HG03342 (cell line): ENCODE data around the gene MPZL1.

Experiments used
- ATAC-seq: cut with Tn5 transposase; IDR thresholded peaks from one replicate; pipeline ENCODE4 v1.9.1; 2021; ENCODE audit warnings: mild to moderate bottlenecking, moderate library complexity; ENCODE audit not compliant: unreplicated experiment

The MPZL1 gene

DNA sequence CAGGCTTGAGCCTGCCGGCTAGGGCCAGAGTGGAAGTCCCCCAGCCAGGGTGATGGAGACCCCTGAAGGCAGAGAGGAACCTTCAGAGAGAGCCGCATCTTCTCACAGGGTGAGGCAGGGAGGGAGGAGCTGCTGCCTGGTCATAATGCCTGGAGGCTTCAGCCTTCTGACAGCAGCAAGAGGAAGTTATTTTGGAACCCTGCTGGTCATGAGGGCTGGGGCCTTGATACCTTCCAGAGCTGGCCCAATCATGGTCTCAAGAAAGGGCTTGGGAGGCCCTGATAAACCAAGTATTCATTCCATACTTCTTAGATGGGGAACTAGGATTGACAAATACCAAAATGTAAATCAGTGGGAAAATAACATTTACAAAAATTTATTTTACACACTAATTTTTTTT, 26.6 kb upstream of the MPZL1 start:
- no peak for ATAC-seq

DNA sequence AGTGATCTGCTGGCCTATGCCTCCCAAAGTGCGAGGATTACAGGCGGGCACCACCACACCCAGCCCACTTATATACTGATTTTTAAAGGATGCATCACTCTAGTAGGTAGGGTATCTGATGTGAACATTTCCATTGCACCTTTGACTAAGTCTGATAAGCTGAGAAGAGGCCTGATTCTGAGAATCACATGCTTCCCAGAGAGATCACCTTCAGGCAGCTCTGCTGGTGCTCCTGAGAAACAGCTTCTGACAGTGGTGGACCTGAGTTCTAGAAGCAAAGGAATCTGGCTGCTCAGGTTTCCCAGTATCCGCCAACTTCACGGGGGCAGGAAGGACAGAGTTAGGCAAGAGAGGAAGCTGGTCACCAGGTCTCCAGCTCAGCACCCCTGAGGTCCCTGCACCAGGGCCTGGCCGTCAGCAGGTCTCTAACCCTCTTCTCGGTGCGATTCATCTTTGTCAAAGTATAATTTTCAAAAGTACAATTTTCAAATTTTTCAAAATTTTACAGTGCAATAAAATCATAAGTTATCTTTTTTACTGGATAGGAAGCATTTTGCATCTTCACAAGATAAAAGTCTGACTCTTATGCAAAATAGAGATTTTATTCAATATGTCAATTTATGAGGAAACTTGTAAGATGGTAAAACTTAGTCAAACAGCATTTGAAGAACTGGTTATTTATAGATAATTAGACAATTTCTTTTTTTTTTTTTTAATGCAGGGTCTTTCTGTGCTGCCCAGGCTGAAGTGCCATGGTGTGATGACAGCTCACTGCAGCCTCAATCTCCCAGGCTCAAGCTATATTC, 25.8 kb upstream of the MPZL1 start:
- no peak for ATAC-seq

DNA sequence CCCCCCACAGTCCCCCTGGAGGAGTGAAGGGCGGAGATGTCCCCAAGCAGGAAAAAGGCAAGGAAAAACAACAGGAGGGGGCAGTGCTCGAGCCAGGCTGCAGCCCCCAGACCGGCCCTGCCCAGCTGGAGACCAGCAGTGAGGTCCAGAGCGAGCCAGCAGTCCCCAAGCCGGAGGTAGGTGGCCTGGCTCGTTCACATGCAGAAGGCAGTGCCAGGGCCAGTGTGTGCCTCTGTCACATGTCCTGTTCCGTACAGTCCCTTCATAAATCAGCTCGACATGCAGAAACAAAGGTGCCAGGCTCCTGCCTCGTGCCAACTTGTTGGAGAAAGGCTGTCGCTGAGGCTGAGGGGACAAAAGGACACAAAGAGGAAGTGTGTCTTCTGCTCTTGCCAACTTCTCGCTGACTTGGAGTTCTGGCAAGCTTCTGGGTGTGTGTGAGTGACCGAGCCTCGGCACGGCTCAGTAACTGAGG, 24.1 kb upstream of the MPZL1 start:
- ATAC-seq = no peak

DNA sequence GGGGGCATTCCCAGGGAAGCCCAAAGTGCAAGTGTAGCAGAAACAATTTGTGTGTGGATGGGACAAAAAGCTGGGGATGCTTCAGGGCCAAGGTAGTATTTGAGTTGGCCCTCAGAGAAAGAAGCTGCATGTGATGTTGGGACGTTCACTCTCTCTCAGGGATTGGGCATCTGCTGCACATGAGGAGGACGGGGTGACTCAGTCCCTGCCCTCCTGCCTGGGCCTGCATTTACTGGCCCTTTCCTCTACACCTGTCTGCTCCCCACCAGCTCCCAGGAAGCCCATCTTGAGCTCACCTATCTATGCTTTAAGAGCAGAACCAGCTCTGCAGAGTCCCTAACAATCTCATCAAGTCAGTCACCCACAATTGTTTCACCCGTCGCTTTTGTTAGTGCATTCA, 23.5 kb upstream of the MPZL1 start:
- no peak for ATAC-seq

DNA sequence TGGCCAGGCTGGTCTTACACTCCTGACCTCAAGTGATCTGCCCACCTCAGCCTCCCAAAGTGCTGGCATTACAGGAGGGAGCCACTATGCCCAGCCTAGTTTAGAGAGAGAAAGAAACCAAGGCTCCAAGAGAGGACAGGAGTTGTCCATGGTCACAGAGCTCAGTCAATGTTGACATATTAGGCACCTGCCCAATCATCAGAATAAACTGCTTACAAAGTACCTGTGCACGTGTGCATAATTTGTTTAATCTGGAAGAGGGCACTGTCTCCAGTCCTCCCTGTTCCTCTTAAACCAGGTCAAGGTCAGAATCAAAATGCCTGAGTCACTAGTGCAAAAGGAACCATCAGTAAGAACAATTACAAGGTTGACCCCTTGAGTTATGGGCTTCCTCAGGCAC, 20.3 kb upstream of the MPZL1 start:
- no peak for ATAC-seq

DNA sequence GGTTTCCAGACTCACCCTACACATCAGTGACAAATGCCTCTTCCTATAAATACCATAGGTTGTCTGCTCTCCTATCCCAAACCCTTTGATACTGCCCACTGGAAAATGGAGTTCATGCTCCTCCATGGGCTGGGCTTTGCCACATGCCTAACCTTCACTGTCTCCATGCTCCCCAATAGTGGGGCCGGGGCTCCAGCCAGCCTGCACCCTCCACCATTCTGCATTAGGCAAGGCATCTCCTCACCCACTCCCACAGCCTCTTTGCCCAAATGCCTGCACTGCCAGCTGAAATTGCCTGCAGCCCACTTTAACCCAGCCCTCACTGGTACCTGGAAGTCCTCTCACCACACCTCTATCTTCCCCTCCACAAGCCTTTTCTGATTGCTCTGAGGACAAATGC, 18.2 kb upstream of the MPZL1 start:
- ATAC-seq = no peak

DNA sequence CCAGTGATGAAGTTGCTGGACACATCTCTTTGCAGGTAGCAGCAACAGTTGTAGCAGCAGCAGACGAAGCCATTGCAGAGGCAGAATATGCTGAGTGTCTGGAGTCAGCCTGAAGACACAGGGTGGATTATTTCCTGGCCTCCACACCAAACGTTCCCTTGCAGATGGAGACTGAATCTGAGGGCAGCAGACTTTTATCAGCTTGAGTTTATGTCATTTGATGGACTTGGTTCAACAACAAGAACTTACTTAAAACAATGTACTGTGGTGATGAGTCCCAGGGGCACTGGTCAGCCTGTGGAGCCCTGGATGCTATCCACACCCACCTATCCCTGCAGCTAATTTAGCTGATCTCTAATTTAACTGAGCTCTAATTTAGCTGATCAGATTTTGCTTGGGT, 17.1 kb upstream of the MPZL1 start:
- no peak for ATAC-seq

DNA sequence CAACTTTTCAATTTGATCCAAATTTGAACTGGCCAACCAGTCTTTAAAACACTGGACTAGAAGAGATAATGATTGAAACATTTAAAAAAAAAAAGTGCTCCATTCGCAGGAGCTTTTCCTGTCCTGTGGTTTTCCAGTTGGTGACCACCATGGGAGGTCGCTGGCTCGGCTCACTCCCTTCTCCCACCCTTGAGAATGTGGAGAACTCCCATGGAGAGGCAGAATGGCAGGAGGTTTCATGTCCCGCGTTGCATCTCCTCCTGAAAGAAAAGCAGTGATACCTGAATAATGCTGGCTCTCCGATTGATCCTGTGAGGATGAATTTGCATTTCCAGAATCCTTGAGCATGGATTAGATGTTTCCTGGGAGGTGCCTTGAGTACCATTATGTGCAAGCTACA, 16.5 kb upstream of the MPZL1 start:
- ATAC-seq = no peak

DNA sequence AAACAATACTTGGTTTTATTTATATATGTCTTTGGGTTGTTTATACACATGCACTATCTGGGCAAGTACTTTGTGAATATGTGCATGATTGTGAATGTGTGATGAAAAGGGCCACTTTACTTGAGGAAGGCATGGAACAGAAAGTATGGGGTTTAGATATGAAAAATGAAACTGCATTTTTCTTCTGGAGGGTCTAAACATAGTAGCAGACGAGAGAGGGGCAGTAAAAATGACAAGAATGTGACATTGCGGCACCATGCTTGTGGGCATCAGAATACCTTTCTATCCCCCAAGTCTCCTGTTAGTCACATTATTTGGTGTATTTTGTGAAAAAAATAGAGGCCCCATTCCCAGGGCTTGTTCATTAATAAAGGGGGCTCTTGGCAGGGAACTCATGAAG, 15.4 kb upstream of the MPZL1 start:
- ATAC-seq = no peak

DNA sequence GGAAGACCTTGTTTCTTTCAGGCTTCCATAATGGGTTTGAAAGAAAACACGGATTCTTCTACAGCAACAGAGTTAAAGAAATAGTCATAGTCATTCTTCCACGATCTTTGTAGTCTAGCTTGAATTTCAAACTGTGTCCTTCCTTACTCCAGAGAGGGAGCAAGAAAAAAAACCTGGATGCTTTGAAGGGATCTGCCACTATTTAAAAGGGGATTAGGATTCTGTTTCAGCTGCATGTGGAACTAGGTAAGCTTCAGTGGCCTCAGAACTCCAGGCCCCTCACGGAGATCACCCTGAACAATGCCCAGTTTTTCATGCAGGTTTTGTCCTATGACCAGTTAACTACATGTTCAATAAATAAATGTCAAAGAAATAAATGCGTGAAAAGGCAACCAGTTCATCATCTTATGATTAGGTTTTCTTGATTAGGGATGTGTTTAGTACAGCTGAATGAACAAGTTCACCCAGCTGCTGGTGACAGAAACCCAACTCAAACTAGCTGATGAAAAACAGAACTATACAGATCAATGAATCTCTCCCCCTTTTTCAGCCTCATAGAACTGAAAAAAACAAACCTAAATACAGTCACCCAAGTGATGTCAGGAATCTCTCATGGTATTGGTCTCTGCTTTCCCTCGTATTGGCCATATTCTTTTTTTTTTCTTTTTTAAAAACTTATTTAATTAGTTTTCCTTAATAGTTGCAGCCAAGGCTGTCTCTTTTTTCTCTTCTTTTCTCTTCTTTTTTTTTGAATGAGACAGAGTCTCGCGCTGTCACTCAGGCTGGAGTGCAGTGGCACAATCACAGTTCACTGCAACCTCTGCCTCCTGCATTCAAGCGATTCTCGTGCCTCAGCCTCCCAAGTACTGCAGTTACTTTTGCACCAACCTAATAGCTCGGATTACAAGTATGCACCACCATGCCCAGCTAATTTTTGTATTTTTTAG, 14.6 kb upstream of the MPZL1 start:
- ATAC-seq = peak; percentile 33

DNA sequence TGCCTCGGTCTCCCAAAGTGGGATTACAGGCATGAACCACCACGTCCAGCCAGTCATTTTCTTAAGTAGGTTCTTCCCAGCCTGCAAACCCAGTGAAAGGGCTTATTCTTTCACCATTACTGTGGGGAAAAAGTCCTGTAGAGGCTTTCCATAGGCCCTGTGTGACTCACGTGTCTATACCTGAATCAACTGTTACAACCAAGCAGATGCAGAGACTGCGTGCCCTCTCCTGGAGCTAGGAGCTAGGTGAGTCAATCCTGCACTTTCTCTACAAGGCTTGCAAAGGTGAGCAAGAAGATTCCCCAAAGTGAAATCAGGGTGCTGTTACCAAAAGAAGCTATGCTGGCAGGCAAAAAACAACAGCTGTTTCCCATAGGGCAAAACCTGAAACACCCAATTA, 13.8 kb upstream of the MPZL1 start:
- no peak for ATAC-seq

DNA sequence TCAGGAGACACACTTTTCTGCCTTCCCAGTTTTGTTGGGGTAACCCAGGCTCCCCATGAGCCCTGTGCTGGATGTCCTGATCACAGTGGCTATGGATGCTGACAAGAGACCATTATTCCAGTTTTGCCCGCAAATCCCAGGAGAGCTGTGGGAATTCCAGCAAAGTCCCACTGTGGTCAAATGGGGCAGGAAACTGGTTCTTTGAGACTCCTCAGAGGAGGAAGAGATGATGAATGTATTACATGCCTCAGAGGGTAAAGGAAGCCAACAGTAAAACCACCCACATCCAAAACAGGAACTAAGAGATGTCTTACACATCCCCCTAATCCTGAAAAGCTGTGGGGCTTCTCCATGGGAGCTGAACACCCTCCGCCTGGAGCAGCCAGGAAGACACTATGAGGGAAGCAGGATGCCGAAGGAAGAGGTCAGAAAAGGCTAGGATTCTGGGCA, 12.8 kb upstream of the MPZL1 start:
- peak; percentile 41 for ATAC-seq

DNA sequence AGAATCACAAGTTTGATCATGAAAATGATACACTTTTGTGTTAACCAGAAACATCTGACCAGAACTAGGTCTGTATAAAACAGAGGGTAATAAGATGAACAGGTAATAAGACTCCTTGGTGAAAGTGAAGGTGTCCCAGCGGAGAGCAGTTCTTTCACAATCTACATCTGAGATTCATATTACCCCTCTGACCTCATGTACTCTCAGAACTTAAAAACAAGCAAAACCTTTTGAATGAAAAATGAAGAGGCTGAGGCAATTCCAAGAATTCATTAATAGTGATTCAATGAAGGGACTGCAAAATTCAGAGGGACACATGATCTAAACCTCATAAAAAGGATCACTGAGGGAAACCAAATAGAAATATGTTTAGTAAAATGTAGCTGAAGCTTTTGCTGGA, 10.9 kb upstream of the MPZL1 start:
- no peak for ATAC-seq

DNA sequence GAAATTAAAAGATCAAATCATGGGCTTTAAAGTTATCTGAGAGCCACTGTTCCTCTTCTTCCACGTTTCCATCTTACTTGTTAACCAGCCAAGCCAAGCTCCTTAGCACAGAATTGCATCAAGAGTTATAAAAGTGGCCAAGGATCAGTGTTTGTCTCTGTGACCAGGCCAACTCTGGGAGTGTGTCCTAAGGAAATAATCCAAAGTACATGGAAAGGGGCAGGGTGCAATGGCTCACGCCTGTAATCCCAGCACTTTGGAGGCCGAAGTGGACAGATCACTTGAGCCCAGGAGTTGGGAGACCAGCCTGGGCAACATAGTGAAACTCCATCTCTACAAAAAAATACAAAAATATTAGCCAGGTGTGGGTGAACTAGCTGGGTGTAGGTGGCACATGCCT, 10.0 kb upstream of the MPZL1 start:
- no peak for ATAC-seq

DNA sequence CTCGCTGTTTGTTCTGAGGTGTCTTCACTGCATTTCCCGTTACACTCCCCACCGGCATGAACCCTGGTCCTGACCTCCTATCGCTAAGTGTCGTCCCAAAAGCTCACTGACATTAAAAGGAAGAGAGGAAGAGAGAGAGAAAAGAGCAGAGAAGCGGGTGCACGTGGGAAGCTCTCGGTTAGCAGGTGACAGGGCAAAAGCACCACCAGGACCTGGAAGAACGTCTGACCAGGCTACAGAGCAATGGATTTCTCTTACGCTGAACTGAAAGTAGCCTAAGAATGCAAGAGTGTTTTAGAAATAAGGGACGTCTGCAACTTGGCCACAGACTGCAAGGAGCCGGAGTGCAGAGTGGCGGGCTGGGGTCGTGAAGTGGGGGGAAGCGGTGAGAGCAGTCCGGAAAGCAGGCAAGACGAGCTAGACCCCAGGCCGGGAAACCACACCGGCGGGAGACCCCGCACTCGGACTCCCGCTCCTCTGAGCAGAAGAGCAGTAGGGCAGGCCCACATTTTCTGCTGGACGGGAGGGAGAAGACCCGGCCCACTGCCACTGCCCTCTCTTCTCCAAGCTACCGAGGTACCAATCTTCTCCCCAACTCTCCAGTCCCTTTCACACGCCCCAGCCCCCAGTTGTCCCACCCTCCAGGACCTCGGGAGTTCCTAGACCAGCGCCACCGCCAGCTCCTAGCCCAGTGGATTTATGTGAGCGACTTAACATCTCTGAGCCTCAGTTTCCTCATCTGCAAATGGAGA, 8.3 kb upstream of the MPZL1 start:
- no peak for ATAC-seq

DNA sequence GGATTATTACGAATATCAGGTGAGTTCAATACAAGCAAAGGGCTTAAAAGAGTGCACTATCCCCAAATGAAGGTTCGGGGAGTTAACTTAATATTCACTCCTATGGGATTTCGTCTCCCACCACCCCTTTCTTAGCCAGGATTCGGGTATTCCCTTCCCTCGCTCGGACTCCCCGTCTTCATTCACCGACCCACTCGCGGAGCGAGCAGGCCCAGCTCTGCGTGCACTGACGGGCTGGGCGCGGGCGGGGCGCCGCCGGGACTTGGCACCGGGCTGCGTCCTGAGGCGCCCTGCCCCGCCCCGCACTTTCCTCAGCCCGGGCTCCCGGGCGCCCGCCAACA, 7.7 kb upstream of the MPZL1 start:
- no peak for ATAC-seq

DNA sequence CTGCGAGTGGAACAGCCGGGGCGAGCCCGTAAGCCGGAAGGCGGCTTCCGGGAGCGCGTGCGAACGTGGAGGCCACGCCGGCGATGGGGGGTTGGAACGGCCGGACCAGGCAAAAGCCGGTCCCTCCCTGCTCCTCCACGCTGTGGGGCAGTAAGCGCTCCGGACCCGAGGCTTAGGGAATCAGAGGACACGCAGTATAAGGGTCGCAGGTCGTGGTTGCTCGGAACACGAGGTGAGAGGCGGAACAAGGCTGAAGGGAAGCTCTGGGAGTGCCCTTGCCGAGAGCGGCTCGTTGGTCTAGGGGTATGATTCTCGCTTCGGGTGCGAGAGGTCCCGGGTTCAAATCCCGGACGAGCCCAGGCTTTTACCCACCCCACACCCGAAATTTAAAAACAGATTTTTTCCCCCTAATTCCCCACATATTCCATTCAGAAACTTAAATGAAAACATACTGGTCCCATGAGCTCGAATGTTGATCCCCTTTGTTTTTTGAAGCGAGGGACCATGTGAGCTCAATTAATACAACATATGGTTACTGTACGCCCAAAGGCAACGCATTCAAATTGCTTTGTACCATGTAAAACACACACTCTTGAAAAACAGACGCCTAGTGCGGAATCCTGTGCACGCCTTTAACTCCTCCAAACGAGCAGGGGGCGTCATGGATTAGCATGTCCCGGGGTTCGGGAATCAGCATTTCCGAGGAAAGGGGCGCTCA, 7.2 kb upstream of the MPZL1 start:
- peak; percentile 50 for ATAC-seq

DNA sequence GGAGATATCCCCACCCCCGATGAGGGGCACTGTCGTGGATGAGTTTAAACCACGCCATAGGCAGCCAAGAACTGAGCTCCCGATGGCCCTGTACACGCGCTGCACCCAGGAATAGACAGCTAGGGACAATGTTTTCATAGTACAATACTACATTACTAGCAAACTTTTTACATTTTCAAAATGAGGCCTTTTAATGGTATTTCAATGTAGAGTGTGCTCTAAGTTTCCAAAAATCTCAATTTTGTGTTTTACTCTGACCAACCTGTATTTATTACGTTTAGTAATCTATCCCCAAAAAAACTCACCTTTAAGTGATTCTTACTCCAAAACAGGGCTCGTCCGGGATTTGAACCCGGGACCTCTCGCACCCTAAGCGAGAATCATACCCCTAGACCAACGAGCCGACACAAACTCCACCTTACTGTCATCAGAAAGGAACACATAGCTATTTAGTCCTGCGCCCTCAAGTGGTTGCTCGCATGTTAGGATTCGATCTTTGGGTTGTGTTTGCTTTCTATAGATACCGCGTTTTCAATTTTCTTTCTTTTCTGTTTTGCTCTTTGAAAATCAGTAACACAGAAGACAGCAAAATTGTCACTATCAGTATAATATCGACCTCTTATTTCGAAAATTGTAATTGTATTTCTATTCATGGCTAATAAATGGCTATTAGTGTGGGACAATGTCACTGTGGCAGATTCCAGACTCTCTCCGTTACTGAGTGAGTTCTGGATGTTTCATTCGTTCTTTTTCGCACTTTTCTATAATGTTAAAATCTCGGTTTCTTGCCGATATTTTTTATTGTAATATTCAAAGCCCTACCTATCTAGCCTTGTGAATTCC, 6.4 kb upstream of the MPZL1 start:
- peak; percentile 37 for ATAC-seq

DNA sequence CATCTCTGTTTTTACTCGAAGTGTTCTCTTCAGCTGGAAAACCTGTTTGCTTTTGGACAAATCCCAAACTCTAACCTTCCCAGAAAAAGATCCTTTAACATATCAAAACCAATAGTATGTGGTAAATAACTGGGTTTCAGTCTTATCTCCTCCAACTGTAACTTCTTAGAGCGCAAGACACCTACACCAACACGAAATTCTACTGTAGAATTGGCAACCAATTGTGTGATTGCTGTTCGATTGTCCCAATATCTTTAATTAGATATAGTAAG, 5.8 kb upstream of the MPZL1 start:
- no peak for ATAC-seq

DNA sequence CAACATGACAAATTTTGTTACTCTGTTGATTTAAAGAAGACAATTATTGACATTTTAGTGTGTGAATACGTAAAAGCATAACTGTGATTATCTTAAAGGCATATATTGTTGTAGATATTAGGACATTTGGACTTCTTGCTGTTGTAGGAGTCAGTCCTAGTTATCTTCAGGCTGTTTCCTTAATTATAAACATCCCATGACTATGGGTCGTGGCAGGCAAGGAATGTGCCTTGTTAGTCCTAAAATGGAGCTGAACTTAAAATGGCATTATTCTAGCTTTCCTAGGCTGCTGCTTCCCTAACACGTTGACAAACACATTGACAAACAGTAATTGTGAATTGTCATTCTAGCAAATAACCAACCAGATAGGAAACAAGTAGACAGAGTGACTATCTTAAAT, 4.4 kb upstream of the MPZL1 start:
- ATAC-seq = no peak
